ENCODE measurements around the gene LURAP1L. TPM values are rescaled to one million over a fixed set of nuclear protein-coding genes. Genes with fewer than 3 reads are reported as not detected.

LURAP1L gene
- total RNA-seq, 1 donor from 2014 or later, result 3.3 TPM

GRCh38 chr9:12776513-12777055 lies 1.8 kb downstream of the LURAP1L start:
- DNase-seq (ENCODE audit: low read depth, low spot score), result no peak

- no peak for DNase-seq (ENCODE audit: low read depth, low spot score)
Observed at GRCh38 chr9:12777121-12778022, 2.6 kb downstream of the LURAP1L start.

- no peak for DNase-seq (ENCODE audit: low read depth, low spot score)
Observed at GRCh38 chr9:12778389-12778788, 3.6 kb downstream of the LURAP1L start.

GRCh38 chr9:12781226-12781733 lies 6.5 kb downstream of the LURAP1L start:
- DNase-seq (ENCODE audit: low read depth, low spot score), result no peak

GRCh38 chr9:12783767-12784460 lies 9.1 kb downstream of the LURAP1L start:
- no peak for DNase-seq (ENCODE audit: low read depth, low spot score)

- no peak for DNase-seq (ENCODE audit: low read depth, low spot score)
Observed at GRCh38 chr9:12784461-12785259, 9.8 kb downstream of the LURAP1L start.

GRCh38 chr9:12785260-12785770 lies 10.5 kb downstream of the LURAP1L start:
- DNase-seq (ENCODE audit: low read depth, low spot score), result no peak

- DNase-seq (ENCODE audit: low read depth, low spot score), result no peak
Observed at GRCh38 chr9:12785941-12786340, 11.1 kb downstream of the LURAP1L start.

GRCh38 chr9:12790001-12790400 lies 15.2 kb downstream of the LURAP1L start:
- DNase-seq (ENCODE audit: low read depth, low spot score), result no peak

GRCh38 chr9:12790883-12791282 lies 16.1 kb downstream of the LURAP1L start:
- DNase-seq (ENCODE audit: low read depth, low spot score), result no peak

- no peak for DNase-seq (ENCODE audit: low read depth, low spot score)
Observed at GRCh38 chr9:12794101-12794799, 19.4 kb downstream of the LURAP1L start.

GRCh38 chr9:12796601-12797000 lies 21.8 kb downstream of the LURAP1L start:
- no peak for DNase-seq (ENCODE audit: low read depth, low spot score)

- no peak for DNase-seq (ENCODE audit: low read depth, low spot score)
Observed at GRCh38 chr9:12797037-12797436, 22.2 kb downstream of the LURAP1L start.

GRCh38 chr9:12798066-12798770 lies 23.4 kb downstream of the LURAP1L start:
- DNase-seq (ENCODE audit: low read depth, low spot score), result no peak

- no peak for DNase-seq (ENCODE audit: low read depth, low spot score)
Observed at GRCh38 chr9:12801187-12801586, 26.4 kb downstream of the LURAP1L start.

GRCh38 chr9:12801663-12802062 lies 26.8 kb downstream of the LURAP1L start:
- no peak for DNase-seq (ENCODE audit: low read depth, low spot score)

- DNase-seq (ENCODE audit: low read depth, low spot score), result no peak
Observed at GRCh38 chr9:12802093-12802492, 27.3 kb downstream of the LURAP1L start.

- no peak for DNase-seq (ENCODE audit: low read depth, low spot score)
Observed at GRCh38 chr9:12808569-12808968, 33.7 kb downstream of the LURAP1L start.

- DNase-seq (ENCODE audit: low read depth, low spot score), result no peak
Observed at GRCh38 chr9:12809720-12810119, 34.9 kb downstream of the LURAP1L start.

GRCh38 chr9:12811935-12812334 lies 37.1 kb downstream of the LURAP1L start:
- no peak for DNase-seq (ENCODE audit: low read depth, low spot score)

Data from pulmonary artery endothelial cell (primary cell).